AG10803 (cell line): ENCODE results near the gene LGMN.

Experiments
- DNase-seq: peaks from one replicate; pipeline ENCODE4 v3.0.0; 2010; ENCODE audit warnings: low read depth
- H3K4me3 ChIP-seq: 2 replicates; pipeline ENCODE4 v1.5.1; 2011; ENCODE audit warnings: mild to moderate bottlenecking, low read length, control low read depth
- TF ChIP-seq, protein P1 (sequence below): conservative IDR thresholded peaks from 2 replicates; pipeline ENCODE4 v1.5.1; 2011; ENCODE audit warnings: mild to moderate bottlenecking, low read length, control low read depth, inconsistent platforms

The LGMN gene

DNA sequence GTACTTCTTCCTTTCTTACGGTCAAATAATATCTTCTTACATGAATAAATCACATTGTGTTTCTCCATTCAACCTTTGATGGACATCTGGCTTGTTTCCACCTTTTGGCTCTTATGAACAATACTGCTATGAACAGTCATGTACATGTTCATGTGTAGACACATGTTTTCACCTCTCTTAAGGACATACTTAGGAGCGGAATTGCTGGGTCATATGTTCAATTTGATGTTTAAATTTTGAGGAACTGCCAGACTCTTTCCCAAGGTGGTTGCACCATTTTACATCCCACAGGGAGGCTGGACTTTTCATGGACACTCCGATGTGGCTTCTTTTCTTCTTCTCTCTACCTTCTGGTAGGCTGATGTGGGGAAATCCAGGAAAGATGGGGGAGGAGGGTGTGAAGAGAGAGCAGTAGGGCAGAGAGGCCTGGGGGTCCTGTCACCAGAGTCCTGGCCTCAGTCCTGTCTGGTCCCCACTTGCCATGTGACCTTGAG is 16.8 kb downstream of the LGMN start:
- TF ChIP-seq, protein P1, sequence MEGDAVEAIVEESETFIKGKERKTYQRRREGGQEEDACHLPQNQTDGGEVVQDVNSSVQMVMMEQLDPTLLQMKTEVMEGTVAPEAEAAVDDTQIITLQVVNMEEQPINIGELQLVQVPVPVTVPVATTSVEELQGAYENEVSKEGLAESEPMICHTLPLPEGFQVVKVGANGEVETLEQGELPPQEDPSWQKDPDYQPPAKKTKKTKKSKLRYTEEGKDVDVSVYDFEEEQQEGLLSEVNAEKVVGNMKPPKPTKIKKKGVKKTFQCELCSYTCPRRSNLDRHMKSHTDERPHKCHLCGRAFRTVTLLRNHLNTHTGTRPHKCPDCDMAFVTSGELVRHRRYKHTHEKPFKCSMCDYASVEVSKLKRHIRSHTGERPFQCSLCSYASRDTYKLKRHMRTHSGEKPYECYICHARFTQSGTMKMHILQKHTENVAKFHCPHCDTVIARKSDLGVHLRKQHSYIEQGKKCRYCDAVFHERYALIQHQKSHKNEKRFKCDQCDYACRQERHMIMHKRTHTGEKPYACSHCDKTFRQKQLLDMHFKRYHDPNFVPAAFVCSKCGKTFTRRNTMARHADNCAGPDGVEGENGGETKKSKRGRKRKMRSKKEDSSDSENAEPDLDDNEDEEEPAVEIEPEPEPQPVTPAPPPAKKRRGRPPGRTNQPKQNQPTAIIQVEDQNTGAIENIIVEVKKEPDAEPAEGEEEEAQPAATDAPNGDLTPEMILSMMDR = no peak
- no peak overlapping the region for H3K4me3 ChIP-seq
- no peak for DNase-seq

- TF ChIP-seq, protein P1 = no peak
- DNase-seq = peak; percentile 78
- H3K4me3 ChIP-seq = no peak overlapping the region
These were observed 18.6 kb downstream of the LGMN start for GRCh38 chr14:92729634-92730358.

GRCh38 chr14:92728759-92729364 is 19.6 kb downstream of the LGMN start:
- TF ChIP-seq, protein P1 = no peak
- no peak overlapping the region for H3K4me3 ChIP-seq
- DNase-seq = no peak

DNA sequence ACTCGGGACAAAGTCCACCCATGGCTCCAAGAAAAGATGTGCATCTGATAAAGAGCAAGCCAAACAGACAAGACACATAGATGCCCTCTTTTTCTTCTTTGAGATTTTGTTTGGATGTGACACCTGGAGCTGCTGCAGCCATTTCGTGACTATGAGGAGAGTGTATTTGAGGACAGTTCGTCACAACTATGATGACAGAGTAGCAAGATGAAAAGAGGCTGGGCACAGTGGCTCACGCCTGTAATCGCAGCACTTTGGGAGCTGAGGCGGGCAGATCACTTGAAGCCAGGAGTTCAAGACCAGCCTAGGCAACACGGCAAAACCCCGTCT is 21.5 kb downstream of the LGMN start:
- DNase-seq = no peak
- H3K4me3 ChIP-seq = no peak overlapping the region
- TF ChIP-seq, protein P1 = no peak

- TF ChIP-seq, protein P1 = no peak
- no peak overlapping the region for H3K4me3 ChIP-seq
- DNase-seq = peak; percentile 76
These were observed 22.1 kb downstream of the LGMN start for GRCh38 chr14:92726135-92726932.

- no peak for DNase-seq
- no peak overlapping the region for H3K4me3 ChIP-seq
- TF ChIP-seq, protein P1 = no peak
These were observed 23.7 kb downstream of the LGMN start for GRCh38 chr14:92724516-92725340.
